Measurements from ENCODE around the gene LRRC28. TPM values are rescaled to one million over a fixed set of nuclear protein-coding genes. Genes with fewer than 3 reads are reported as not detected.

Gene LRRC28
- 10.7 and 19.6 TPM in 2 replicates for total RNA-seq

DNA sequence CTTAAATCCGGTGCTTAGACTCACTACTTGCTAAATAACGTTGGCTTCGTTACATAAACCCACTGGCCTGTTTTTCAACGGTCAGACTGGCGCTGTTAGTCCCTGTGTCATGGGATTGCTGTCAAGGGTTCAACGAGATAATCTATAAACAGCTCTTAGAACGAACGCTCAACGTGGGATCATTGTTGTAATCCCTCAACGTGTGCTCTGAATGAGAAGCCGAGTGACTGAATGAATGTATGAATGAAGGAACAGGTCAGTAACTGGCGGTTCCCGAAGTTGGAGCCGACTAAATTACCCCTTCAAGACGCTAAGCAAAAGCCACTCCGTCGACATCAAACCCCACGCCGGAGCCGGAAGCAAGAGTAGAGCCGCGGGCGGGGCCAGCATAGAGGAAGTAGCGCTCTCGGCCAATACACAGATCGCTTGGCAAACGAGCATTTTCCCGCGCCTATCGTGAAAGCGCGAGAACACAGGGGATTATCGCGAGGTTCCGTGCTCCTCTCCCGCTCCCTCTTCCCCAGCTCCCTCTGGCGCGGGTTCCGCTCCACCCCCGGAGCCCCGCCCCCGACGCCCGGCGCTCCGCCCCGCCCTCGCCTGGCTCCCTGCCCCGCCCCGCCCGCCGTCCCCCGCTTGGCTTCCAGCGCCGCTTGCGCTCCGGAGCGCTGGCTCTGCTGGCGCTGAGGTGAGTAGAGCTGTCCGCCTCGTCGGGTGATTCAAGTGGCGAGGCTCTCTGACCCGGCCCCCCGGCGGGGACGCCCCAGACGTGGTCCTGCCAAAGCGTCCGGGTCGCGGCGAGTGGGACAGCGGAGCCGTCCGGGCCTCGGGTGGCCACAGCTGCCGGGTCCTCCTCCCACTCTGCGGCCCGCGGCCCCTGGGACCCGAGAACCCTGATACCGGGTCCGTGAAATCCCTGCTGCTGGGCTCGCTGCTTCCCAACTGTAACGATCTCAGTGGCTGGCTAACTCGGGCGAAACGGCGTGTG lies at the start of gene LRRC28:
TSS of gene LRRC28 (plus strand) at position 625 of the 985 bp plus-strand sequence. CDS start 4,477 bp downstream, outside the sequence.

DNA sequence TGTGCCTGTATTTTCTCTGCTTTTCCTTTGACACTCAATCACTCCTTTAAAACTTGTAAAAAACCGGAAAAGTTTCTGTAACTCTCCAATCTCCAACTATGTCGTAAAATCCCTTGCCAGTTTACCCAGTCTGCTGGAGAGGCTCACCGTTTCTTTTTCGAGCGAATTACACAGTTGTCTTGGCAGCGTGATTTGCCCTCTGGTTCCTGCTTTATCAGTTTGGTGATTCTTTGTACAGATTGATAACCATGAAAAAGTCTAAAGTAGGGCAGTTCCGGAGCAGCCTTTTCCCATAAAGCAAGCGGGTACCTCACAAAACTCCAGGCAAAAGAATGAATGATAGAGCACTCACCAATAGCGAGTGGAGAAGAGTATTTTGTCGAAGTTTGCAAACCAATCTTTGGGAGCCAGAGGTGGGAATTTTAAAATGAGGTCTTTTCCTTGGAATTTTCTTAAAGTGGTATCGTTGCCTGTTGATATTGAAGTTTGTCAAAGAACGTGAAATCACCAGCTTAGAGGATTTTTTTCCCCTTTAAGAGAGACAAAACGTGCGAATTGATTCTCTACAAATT lies 1.9 kb upstream of the LRRC28 start, which contains the start of gene TTC23:
TSS of gene TTC23 (minus strand) at position 312 of the 572 bp plus-strand sequence. CDS start 20,869 bp downstream, outside the sequence.

Other genes starting within 250 kb of the LRRC28 start
- gene PGPEP1L, start 243.7 kb upstream of the LRRC28 start, total RNA-seq, result not detected in 2 replicates
- gene SYNM, start 146.4 kb upstream of the LRRC28 start, total RNA-seq, result 7.1 and 37.0 TPM in 2 replicates
- 17.3 and 29.8 TPM in 2 replicates for gene TTC23, start 1.9 kb upstream of the LRRC28 start, total RNA-seq